GM12878 (cell line): ENCODE data around the gene TBC1D12. TPM values are rescaled to one million over a fixed set of nuclear protein-coding genes. Genes with fewer than 3 reads are reported as not detected.

Source experiments
- ATAC-seq: fragments of 200-7000 bp; cut with Tn5 transposase; 3 replicates; pipeline ENCODE4 v1.9.1; 2020; ENCODE audit warnings: mild to moderate bottlenecking, moderate library complexity
- BruUV-seq: library from RNA; stranded (reverse); fragments of 400-500 nt; replicated peaks from 2 replicates; lab custom pipeline; 2021; lab: Mats Ljungman, UMichigan
- CTCF ChIA-PET: fragments of 300-600 bp; sonication (Branson Sonifier 250); formaldehyde crosslinking; extraction: SDS; loops from one replicate; lab custom pipeline; 2021; ENCODE audit warnings: inconsistent platforms; lab: Yijun Ruan, JAX
- POLR2A ChIA-PET: fragments of 350-600 bp; formaldehyde crosslinking; extraction: SDS; loops from one replicate; lab custom pipeline; 2021; ENCODE audit warnings: inconsistent platforms; lab: Charles Lee
- RAD21 ChIA-PET: fragments of 300-600 bp; sonication (Branson Sonifier 250); formaldehyde crosslinking; loops from one replicate; lab custom pipeline; 2023; ENCODE audit warnings: antibody characterized with exemption; ENCODE audit not compliant: unreplicated experiment; lab: Charles Lee
- SMC1A ChIA-PET: fragments of 300-600 bp; sonication (Branson Sonifier 250); formaldehyde crosslinking; loops from one replicate; lab custom pipeline; 2023; ENCODE audit not compliant: unreplicated experiment, uncharacterized antibody; lab: Charles Lee
- DNase-seq: peaks from one replicate; pipeline ENCODE4 v3.0.0-alpha.2; 2011; ENCODE audit warnings: low read depth, low spot score
- FAIRE-seq: peaks from 3 replicates; lab custom pipeline; 2011; peaks lifted over from hg19 to GRCh38; lab: Jason Lieb, UNC
- H2AFZ ChIP-seq: 2 replicates; pipeline ENCODE4 v1.6.0; 2011; ENCODE audit warnings: low read depth, low read length, control low read depth; ENCODE audit not compliant: control insufficient read depth
- H3K27ac ChIP-seq: 2 replicates; pipeline ENCODE4 v1.5.1; 2011; ENCODE audit warnings: control low read depth; ENCODE audit not compliant: control insufficient read depth, insufficient read depth
- H3K27me3 ChIP-seq, 2 experiments: replicated peaks in 1 of 2; 2 replicates each; pipeline versions ENCODE4 v1.6.0 to v1.6.1; 2011; ENCODE audit warnings: low read length in 1 of 2; ENCODE audit not compliant: control insufficient read depth in 2 of 2, insufficient read depth in 2 of 2
- H3K36me3 ChIP-seq, 2 experiments: 2 replicates each; pipeline ENCODE4 v1.5.1; 2011; ENCODE audit warnings: low read length in 1 of 2; ENCODE audit not compliant: control insufficient read depth in 2 of 2, insufficient read depth in 2 of 2
- H3K4me1 ChIP-seq: 2 replicates; pipeline ENCODE4 v1.6.1; 2011; ENCODE audit warnings: mild to moderate bottlenecking, low read length, moderate library complexity, mixed read lengths; ENCODE audit not compliant: control insufficient read depth, insufficient read depth
- H3K4me2 ChIP-seq: 2 replicates; pipeline ENCODE4 v1.6.0; 2011; ENCODE audit warnings: control low read depth; ENCODE audit not compliant: control insufficient read depth, insufficient read depth
- H3K4me3 ChIP-seq: fragments of 200-600 bp; sonication (generic); 2 replicates; pipeline ENCODE4 v1.5.1; 2016
- H3K79me2 ChIP-seq: 2 replicates; pipeline ENCODE4 v1.6.0; 2011; ENCODE audit warnings: low read length; ENCODE audit not compliant: control insufficient read depth, insufficient read depth
- H3K9ac ChIP-seq: 2 replicates; pipeline ENCODE4 v1.8.0; 2011; ENCODE audit warnings: low read length, control low read depth, mixed read lengths; ENCODE audit not compliant: control insufficient read depth, insufficient read depth
- H3K9me3 ChIP-seq: replicated peaks from 3 replicates; pipeline ENCODE4 v1.5.1; 2011; ENCODE audit warnings: mild to moderate bottlenecking, low read length; ENCODE audit not compliant: control insufficient read depth, insufficient read depth
- H4K20me1 ChIP-seq: 2 replicates; pipeline ENCODE4 v1.6.0; 2011; ENCODE audit not compliant: control insufficient read depth, insufficient read depth
- BCL11A ChIP-seq: IDR thresholded peaks from 2 replicates; pipeline ENCODE4 v1.6.1; 2011; ENCODE audit warnings: low read depth, low read length
- BRCA1 ChIP-seq: IDR thresholded peaks from 2 replicates; pipeline ENCODE4 v1.6.1; 2011; ENCODE audit warnings: low read depth, low read length, improper control_type of control experiment
- CBX5 ChIP-seq: sonication (generic); IDR thresholded peaks from 2 replicates; pipeline ENCODE4 v1.6.1; 2016; ENCODE audit warnings: low read depth, moderate library complexity, mild to moderate bottlenecking, inconsistent platforms
- CREM ChIP-seq: IDR thresholded peaks from 2 replicates; pipeline ENCODE4 v1.6.1; 2014; ENCODE audit warnings: antibody characterized with exemption, low read depth
- EED ChIP-seq: sonication (generic); IDR thresholded peaks from 2 replicates; pipeline ENCODE4 v1.6.1; 2016; ENCODE audit warnings: antibody characterized with exemption, low read depth
- ELK1 ChIP-seq: IDR thresholded peaks from 2 replicates; pipeline ENCODE4 v1.6.1; 2012; ENCODE audit warnings: low read depth, low read length, improper control_type of control experiment
- FOXK2 ChIP-seq: fragments of 450-650 bp; IDR thresholded peaks from 2 replicates; pipeline ENCODE4 v1.6.1; 2017; ENCODE audit warnings: mild to moderate bottlenecking, moderate library complexity
- HDAC2 ChIP-seq: fragments of 200-600 bp; sonication (generic); IDR thresholded peaks from 2 replicates; pipeline ENCODE4 v1.6.1; 2017
- KAT2A ChIP-seq: conservative IDR thresholded peaks from 2 replicates; pipeline ENCODE4 v1.6.1; 2011; ENCODE audit warnings: low read depth, low read length; ENCODE audit not compliant: control insufficient read depth
- KLF5 ChIP-seq: fragments of 450-650 bp; IDR thresholded peaks from 2 replicates; pipeline ENCODE4 v1.6.1; 2014; ENCODE audit warnings: mild to moderate bottlenecking; ENCODE audit not compliant: partially characterized antibody
- MXI1 ChIP-seq: fragments of 150-350 bp; IDR thresholded peaks from 2 replicates; pipeline ENCODE4 v1.6.1; 2011; ENCODE audit warnings: low read depth, mild to moderate bottlenecking, inconsistent platforms, low read length, improper control_type of control experiment
- MYB ChIP-seq: fragments of 150-350 bp; IDR thresholded peaks from 2 replicates; pipeline ENCODE4 v1.6.1; 2014; ENCODE audit warnings: mild to moderate bottlenecking, low read depth, low read length, borderline replicate concordance
- NFXL1 ChIP-seq: fragments of 450-650 bp; IDR thresholded peaks from 2 replicates; pipeline ENCODE4 v1.6.1; 2017; ENCODE audit warnings: antibody characterized with exemption, mild to moderate bottlenecking, borderline replicate concordance
- NFYB ChIP-seq: IDR thresholded peaks from 2 replicates; pipeline ENCODE4 v1.6.1; 2011; ENCODE audit warnings: low read depth, mild to moderate bottlenecking, low read length, improper control_type of control experiment, moderate library complexity; ENCODE audit not compliant: insufficient read depth
- SPI1 ChIP-seq: IDR thresholded peaks from 2 replicates; pipeline ENCODE4 v1.6.1; 2011; ENCODE audit warnings: low read depth, mild to moderate bottlenecking, low read length, moderate library complexity, borderline replicate concordance; ENCODE audit not compliant: insufficient read depth
- SREBF2 ChIP-seq: IDR thresholded peaks from 2 replicates; pipeline ENCODE4 v1.6.1; 2012; ENCODE audit warnings: mild to moderate bottlenecking, low read length
- WGBS: methylation state at CpG from one replicate; pipeline ENCODE4 v1.1.6; 2016; ENCODE audit warnings: low lambda C conversion rate; ENCODE audit not compliant: insufficient replicate concordance, insufficient coverage; ENCODE audit errors: missing lambda C conversion rate; 5-methylcytosine and 5-hydroxymethylcytosine counted together
- in situ Hi-C: fragments of 300-500 bp; cut with MboI; formaldehyde crosslinking; loops from 9 replicates; pipeline ENCODE4 v1.14.3; 2018; ENCODE audit warnings: mixed read lengths
- intact Hi-C: fragments of 100-400 bp; cut with micrococcal nuclease; formaldehyde crosslinking; loops from one replicate; pipeline ENCODE4 v1.14.2; 2022; ENCODE audit not compliant: unreplicated experiment
- polyA plus RNA-seq, 11 experiments: library from polyadenylated mRNA; depleted of rRNA in 4 of 11; unstranded in 6 of 11; stranded (reverse) in 5 of 11; fragments of >200 nt; fragmentation: Nextera tagmentation in 4 of 11; fragmentation: Illumina TruSeq in 1 of 11; extraction: Ambion mirVana in 4 of 11; extraction: Trizol in 1 of 11; gene quantifications; 1 replicate in 1 of 11; 2 replicates in 10 of 11; pipeline versions ENCODE4 v1.2.1 to v1.2.3, GENCODE V29; 2011 to 2016; ENCODE audit warnings: inconsistent platforms in 2 of 11, missing spikeins in 2 of 11, low read depth in 1 of 11
- total RNA-seq, 4 experiments: library from RNA; depleted of rRNA in 3 of 4; stranded (reverse); fragments of >200 nt in 3 of 4; fragmentation: Illumina TruSeq in 1 of 4; extraction: Trizol in 1 of 4; gene quantifications; 2 replicates each; pipeline versions ENCODE4 v1.2.1 to v1.2.3, GENCODE V29; 2013 to 2021
- TF ChIP-seq, protein P1 (sequence below): IDR thresholded peaks from 2 replicates; pipeline ENCODE4 v1.6.1; 2012; ENCODE audit warnings: improper control_type of control experiment, low read depth, low read length; ENCODE audit not compliant: insufficient replicate concordance

TBC1D12 gene
- total and polyA plus RNA-seq, 10 of the 15 experiments (the other 5 are each of a cell fraction or from before 2014, with no cell fraction given), result 2.6 to 7.5 (median 3.8) TPM

DNA sequence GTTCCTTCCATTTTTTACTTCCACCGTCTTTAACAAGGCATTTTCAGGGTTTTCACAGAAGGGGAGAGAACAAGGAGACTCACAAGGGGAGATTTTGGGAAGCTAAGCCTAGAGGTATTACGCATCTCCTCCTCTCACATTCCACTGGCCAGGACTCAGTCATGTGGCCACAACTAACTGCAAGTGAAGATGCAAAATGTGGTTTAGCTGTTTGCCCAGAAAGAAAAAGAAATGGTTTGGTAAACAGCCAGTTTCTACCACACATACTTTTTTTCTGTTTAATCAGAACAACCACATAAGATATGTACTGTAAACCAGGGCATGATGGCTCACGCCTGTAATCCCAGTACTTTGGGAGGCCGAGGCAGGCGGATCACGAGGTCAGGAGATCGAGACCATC, 121.8 kb downstream of the TBC1D12 start:
- intact Hi-C loops, result no loop called here

DNA sequence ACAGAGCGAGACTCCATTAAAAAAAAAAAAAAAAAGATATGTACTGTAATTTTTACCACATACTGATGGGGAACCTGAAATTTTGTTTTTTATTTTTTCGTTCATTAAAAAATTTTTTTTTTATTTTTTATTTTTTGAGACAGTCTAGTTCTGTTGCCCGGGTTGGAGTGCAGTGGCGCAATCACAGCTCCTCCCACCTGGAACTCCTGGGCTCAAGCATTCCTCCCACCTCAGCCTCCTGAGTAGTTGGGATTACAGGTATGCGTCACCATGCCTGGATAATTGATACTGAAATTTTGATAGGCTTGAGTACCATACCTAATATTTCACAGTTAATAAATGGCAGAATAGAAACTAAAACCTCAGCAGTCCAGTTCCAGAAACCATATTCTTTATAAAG, 122.4 kb downstream of the TBC1D12 start:
- no peak for ATAC-seq
- POLR2A ChIA-PET, result interaction anchor here (1.3 kb wide), 1 partner anchor 20 kb away, joined by 4 read pairs; no protein-coding TSS in a partner anchor
- CTCF ChIA-PET, result no interaction called here
- TF ChIP-seq KLF5, result no peak
- TF ChIP-seq ELK1, result no peak
- TF ChIP-seq FOXK2, result no peak
- TF ChIP-seq KAT2A, result no peak
- no peak for TF ChIP-seq CBX5
- TF ChIP-seq, protein P1, sequence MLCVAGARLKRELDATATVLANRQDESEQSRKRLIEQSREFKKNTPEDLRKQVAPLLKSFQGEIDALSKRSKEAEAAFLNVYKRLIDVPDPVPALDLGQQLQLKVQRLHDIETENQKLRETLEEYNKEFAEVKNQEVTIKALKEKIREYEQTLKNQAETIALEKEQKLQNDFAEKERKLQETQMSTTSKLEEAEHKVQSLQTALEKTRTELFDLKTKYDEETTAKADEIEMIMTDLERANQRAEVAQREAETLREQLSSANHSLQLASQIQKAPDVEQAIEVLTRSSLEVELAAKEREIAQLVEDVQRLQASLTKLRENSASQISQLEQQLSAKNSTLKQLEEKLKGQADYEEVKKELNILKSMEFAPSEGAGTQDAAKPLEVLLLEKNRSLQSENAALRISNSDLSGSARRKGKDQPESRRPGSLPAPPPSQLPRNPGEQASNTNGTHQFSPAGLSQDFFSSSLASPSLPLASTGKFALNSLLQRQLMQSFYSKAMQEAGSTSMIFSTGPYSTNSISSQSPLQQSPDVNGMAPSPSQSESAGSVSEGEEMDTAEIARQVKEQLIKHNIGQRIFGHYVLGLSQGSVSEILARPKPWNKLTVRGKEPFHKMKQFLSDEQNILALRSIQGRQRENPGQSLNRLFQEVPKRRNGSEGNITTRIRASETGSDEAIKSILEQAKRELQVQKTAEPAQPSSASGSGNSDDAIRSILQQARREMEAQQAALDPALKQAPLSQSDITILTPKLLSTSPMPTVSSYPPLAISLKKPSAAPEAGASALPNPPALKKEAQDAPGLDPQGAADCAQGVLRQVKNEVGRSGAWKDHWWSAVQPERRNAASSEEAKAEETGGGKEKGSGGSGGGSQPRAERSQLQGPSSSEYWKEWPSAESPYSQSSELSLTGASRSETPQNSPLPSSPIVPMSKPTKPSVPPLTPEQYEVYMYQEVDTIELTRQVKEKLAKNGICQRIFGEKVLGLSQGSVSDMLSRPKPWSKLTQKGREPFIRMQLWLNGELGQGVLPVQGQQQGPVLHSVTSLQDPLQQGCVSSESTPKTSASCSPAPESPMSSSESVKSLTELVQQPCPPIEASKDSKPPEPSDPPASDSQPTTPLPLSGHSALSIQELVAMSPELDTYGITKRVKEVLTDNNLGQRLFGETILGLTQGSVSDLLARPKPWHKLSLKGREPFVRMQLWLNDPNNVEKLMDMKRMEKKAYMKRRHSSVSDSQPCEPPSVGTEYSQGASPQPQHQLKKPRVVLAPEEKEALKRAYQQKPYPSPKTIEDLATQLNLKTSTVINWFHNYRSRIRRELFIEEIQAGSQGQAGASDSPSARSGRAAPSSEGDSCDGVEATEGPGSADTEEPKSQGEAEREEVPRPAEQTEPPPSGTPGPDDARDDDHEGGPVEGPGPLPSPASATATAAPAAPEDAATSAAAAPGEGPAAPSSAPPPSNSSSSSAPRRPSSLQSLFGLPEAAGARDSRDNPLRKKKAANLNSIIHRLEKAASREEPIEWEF, result no peak
- no peak for TF ChIP-seq SREBF2
- no peak for TF ChIP-seq EED
- TF ChIP-seq CREM, result no peak
- no peak for TF ChIP-seq NFXL1

More for the DNA sequence above, 121.8 kb downstream of the TBC1D12 start:
- no peak overlapping the region for H3K4me3 ChIP-seq
- SMC1A ChIA-PET, result no interaction called here
- no peaks in the 10 kb centered on the region for H3K27me3 ChIP-seq
- H3K9me3 ChIP-seq, result no peaks in the 10 kb centered on the region
- H3K4me1 ChIP-seq, result no peaks in the 10 kb centered on the region
- RAD21 ChIA-PET, result no interaction called here
- DNase-seq, result no peak
- POLR2A ChIA-PET, result interaction anchor here (1.3 kb wide), 1 partner anchor 21 kb away, joined by 4 read pairs; no protein-coding TSS in a partner anchor
- TF ChIP-seq MXI1 (no peak), HDAC2 (no peak), SPI1 (no peak), MYB (no peak), NFYB (no peak), BCL11A (no peak), BRCA1 (no peak)
- CTCF ChIA-PET, result no interaction called here
- H3K27ac ChIP-seq, result no peak overlapping the region
- in situ Hi-C loops, result no loop called here
- no peak for FAIRE-seq
- BruUV-seq, result no TSS peak
- H2AFZ ChIP-seq, result no peak overlapping the region
- H3K79me2 ChIP-seq, result no peaks in the 10 kb centered on the region
- ATAC-seq, result peak; percentile 15; the same call in 1 of the 3 replicates
- 83% methylated on average over 7 of the region's 7 CpGs for WGBS
- no peaks in the 10 kb centered on the region for H4K20me1 ChIP-seq
- no peak overlapping the region for H3K9ac ChIP-seq
- no peak overlapping the region for H3K4me2 ChIP-seq
- no peaks in the 10 kb centered on the region for H3K36me3 ChIP-seq

More for the DNA sequence above, 122.4 kb downstream of the TBC1D12 start:
- RAD21 ChIA-PET, result no interaction called here
- SMC1A ChIA-PET, result no interaction called here
- WGBS, result 96% methylated on average over 5 of the region's 5 CpGs
- intact Hi-C loops (no loop called here), in situ Hi-C loops (no loop called here)
- H3K9me3 ChIP-seq, result no peaks in the 10 kb centered on the region
- H3K36me3 ChIP-seq, result no peaks in the 10 kb centered on the region
- no peak overlapping the region for H3K9ac ChIP-seq
- H3K4me2 ChIP-seq, result no peak overlapping the region
- H4K20me1 ChIP-seq, result no peaks in the 10 kb centered on the region
- H3K79me2 ChIP-seq, result no peaks in the 10 kb centered on the region
- no peak overlapping the region for H2AFZ ChIP-seq
- H3K4me1 ChIP-seq, result no peaks in the 10 kb centered on the region
- no peak overlapping the region for H3K27ac ChIP-seq
- no peak overlapping the region for H3K4me3 ChIP-seq
- FAIRE-seq, result no peak
- DNase-seq, result no peak
- no peaks in the 10 kb centered on the region for H3K27me3 ChIP-seq
- BruUV-seq, result no TSS peak
